HPDE6-E6E7 (cell line): ENCODE results near the gene DHDDS.
A peak's percentile ranks its signal among the peaks of the same experiment; 100 is the strongest.
"Not testable (repeated sequence)": the region's sequence is repeated elsewhere in the genome, so short reads cannot be mapped to it uniquely, and the experiment has no call there.

Source experiments
- DNase-seq: peaks from one replicate; pipeline ENCODE4 v3.0.0; 2011; ENCODE audit warnings: missing footprints; ENCODE audit errors: extremely low spot score

DHDDS gene

DNA sequence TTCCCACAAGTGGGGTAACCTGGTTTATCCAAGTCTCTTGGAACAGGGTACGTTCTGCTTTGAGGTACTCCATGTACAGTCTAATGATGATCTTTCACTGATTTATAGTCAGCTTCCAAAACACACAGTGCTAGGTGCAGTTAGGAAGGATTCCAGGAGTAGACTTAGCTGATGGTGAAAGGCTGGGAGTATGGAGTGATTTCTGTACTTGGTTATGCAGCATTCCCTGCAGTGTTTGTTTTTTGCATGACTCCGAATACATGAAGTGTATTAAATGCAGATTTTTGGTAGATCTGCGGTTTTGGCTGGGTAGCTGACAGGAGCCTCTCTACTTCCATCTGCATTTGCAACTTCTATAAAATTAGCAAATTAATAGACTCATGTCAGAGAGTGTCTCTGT, 43.9 kb downstream of the DHDDS start:
- no peak for DNase-seq

DNA sequence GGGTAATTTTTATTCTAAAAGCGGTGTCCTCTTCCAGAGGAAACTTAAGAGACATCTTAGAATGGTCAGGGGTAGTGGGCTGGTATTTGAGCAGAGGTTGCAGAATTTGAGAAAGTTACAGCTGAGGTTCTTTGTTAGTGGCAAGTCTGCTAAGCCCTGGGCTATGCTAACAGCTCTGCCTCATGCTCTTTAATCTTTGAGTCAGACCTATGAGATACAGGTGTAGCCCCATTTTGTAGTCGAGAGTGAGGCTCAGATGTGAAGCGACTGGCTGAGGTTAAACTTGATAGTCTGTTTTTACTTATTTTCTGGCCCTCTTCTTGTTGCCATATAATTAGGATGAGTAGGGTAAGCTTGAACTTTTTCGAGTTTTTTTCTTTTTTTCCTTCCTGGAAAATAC, 44.8 kb downstream of the DHDDS start:
- no peak for DNase-seq

DNA sequence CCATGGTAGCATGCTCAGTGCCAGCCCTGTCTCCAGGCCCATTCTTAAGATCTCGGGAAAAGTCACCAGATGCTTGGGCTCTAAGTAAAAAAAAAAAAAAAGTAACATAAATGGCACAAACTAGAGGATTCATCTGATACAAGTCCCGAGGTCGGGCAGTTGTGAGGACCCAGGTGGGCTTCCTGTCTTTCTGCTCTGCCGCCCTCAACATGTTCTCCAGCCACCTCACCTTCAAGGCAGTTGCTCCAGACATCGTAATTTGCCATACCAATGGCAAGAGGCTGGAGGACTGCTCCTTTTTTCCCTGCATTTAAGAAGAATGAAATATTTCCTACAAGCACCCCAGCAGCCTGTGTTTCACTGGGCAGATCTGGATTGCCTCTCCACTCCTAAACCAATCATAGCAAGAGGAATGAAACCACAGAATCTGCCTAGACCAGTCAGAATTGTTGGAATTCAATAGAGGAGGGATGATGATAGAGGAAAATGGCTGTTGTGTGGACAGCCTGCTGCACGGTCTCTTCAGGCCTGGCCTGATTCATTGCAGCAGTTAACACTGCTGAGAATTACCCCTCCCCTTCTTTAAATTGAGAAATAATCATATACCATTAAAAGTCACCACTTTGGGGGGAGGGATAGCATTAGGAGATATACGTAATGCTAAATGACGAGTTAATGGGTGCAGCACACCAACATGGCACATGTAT, 45.5 kb downstream of the DHDDS start:
- no peak for DNase-seq

DNA sequence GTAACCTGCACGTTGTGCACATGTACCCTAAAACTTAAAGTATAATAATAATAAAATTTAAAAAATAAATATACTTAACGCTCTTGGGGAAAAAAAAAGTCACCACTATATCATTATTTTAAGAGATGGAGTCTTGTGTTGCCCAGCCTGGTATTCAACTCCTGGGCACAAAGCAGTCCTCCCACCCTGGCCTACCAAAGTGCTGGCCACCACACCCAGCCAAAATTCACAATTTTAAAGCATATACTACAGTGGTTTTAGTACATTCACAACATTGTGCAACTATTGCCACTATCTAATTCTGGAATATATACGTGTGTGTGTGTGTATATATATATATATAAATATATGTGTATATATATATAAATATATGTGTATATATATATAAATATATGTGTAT, 46.0 kb downstream of the DHDDS start:
- DNase-seq, result no peak

DNA sequence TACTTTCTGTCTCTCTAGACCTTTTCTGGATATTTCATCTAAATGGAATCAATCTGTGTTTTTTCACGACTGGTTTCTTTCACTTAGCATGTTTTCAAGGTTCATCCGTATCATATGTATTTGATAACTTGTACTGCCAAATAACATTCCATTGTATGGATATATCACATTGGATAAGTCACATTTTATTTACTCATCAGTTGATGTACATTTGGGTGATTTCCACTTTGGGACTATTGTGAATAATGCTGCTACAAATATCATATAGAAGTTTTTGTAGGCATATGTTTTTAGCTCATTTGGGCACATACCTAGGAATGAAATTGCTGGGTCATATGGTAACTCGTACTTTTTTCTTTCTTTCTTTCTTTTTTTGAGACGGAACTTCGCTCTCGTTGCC, 46.9 kb downstream of the DHDDS start:
- DNase-seq, result no peak

DNA sequence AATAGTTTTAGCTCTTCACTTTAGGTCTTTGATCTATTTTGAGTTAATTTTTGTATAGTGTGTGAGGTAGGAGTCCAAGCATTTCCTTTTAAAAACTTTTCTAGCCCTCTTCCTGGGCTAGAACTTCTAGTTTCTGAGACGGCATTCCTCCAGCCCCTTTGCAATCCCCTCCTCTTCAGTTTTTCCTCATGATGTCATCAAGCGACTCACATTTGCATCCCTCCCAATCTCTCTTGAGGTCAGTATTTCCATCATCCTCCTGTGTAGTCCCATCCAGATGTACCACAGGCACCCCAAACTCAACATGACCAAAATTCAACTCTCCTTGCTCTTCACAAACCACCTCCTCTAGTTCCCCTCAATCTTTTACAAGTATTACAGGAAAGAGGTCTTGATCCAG, 50.8 kb downstream of the DHDDS start:
- no peak for DNase-seq

DNA sequence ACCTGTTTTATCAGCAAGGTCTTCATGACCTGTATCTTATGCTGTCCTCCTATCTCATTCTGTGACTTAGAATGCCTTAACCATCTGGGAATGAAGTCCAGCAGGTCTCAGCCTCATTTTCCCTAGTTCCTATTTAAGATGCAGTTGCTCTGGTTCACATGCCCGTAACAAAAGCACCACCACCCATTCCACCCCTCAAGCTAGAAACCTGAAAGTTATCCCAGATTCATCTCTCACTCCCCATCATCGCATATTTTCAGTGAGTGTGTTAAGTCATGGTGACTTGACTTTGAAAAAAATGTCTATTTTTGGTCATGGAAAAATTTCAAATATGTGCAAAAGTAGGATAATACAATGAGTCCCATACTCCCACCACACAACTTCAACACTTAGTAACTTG, 51.9 kb downstream of the DHDDS start:
- no peak for DNase-seq

DNA sequence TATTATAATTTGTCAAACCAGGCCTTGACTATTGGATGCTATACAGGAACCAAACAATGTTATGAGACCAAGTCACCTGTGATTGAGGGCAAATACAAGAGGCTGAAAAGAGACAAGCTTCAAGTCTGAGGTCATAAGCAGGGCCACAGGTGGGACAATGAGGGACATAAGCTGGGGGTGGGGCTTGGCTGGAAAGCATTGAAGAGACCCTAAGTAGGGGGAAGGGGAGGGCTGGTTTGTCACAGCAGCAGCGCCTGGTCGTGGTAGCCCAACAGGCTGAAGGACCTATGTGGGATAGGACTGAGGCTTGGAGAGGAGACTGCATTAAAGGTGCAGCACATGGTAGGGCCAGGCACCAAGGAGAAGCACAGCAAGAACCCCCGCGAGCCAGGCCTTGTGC, 58.0 kb downstream of the DHDDS start:
- DNase-seq, result no peak

DNA sequence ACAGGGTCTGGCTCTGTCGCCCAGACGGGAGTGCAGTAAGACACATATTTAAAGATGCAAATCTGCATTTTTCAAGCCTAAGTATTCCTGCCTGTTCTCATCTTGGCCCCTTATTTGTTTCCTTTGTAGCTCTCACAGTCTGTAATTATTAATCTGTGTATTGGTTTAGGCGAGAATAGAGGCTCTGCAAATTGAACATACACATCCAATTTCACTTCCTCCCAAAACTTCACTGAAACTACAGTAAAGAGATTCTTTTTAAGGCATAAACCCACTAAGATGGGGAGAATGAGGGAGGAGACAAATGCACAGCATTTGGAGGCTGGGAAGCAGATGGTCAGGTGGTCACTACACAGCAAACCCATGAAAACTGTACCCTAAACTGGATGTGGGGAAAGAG, 61.1 kb downstream of the DHDDS start:
- DNase-seq, result no peak

DNA sequence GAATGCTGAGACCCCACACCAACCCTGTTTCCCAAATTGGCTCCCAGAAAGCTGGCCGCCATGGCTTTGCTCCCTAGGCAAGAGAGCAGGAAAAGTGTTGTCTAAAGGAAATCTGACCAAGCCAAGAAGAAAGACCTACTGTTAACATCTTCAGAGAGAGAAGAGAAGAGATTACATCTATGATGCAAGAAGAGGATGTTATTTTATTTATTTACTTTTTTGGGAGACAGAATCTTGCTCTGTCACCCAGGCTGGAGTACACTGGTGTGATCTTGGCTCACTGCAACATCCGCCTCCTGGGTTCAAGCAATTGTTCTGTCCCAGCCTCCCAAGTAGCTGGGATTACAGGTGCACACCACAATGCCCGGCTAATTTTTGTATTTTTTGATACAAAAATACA, 61.8 kb downstream of the DHDDS start:
- DNase-seq, result no peak

DNA sequence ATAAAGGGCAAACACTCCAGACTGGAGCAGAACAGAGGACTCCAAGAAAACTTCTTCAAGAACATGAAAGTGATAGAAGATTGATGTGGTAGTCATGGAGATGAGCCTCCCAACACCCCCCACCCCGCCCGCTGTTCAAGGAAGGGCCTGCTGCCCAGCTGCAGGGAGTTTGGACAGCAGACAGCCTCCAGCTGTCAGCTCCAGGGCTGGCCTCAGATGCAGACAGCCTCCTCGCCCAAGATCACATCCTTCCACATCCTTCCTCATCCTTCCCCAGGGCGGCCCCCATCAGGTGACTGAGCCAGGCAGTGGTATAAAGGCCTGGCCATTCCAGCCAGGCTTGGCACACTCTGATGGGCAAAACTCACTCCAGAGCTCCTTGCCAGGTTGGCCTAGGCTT, 64.7 kb downstream of the DHDDS start:
- no peak for DNase-seq

DNA sequence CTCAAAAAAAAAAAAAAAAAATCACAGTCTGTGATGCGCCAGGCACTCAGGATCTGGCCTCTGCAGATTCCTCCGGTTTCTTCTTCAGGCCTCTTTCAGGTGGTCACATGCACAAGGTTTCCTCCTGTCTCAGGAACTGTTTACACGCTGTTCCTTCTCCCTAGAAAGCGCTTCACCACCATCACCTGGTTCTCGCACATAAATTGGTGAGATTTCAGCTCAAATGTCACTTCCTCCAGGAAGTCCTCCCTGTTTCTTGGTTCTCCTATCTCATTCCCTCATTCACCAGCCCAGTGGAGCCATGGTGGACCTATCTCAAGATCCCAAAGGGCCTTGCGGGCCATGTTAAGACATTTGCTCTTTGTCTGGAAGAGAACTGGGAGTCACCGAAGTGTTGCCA, 66.8 kb downstream of the DHDDS start:
- DNase-seq, result no peak

DNA sequence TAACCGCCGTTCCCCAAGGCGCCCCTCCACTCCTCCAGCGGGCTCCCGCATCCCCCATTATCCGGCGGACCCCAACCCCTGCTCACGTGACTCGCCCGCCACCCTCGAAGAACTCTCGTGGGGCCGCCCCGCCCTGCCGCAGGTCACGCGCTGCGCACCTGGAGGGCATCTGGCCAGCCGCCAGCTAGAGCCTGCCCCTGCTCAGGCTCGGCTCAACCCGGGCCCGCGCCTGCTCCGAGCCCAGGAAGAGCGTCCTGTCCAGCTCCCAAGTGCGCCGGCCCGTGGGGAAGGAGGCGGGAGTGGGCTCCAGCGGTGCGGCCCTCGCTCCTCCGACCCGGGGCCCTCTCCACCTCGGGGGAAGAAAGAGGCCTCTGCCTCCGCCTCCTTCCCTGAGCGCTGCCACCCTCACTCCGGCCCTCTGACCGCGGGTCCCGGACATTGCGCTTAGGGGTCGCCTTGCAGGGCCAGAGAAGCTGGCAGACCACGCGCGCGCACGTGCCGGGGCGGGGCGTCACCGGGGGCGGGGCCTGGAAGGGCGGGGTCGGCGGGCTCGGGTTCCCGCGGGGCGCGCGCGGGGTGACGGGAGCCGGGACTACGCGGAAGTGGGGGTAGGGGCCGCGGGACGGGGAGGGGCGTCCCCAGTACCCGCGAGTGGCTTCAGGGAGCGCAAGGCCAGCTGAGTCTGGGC, 68.5 kb downstream of the DHDDS start:
- peak; percentile 67 for DNase-seq

DNA sequence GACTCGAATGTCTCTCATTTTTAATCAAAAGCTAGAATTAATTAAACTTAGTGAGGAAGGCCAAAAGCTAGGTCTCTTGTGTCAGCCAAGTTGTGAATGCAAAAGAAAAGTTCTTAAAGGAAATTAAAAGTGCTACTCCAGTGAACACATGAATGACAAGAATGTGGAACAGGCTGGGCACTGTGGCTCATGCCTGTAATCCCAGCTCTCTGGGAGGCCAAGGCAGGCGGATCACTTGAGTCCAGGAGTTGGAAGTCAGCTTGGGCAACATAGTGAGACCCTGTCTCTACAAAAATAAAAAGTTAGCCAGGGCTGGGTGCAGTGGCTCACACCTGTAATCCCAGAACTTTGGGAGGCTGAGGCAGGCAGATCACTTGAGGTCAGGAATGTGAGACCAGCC, 78.6 kb downstream of the DHDDS start:
- DNase-seq, result not testable (repeated sequence)

DNA sequence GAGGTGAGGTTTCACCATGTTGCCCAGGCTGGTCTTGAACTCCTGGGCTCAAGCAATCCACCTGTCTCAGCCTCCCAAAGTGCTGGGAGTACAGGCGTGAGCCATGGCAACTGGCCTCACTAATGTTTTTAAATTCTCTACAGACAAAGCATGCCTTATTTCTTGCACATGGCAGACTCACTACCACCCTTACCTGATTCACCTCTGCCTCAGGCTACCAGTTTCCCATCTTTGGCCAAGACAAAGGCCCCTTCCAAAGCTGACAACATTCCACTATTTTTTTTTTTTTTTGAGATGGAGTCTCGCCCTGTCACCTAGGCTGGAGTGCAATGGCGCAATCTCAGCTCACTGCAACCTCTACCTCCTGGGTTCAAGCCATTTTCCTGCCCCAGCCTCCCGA, 83.7 kb downstream of the DHDDS start:
- DNase-seq, result not testable (repeated sequence)

DNA sequence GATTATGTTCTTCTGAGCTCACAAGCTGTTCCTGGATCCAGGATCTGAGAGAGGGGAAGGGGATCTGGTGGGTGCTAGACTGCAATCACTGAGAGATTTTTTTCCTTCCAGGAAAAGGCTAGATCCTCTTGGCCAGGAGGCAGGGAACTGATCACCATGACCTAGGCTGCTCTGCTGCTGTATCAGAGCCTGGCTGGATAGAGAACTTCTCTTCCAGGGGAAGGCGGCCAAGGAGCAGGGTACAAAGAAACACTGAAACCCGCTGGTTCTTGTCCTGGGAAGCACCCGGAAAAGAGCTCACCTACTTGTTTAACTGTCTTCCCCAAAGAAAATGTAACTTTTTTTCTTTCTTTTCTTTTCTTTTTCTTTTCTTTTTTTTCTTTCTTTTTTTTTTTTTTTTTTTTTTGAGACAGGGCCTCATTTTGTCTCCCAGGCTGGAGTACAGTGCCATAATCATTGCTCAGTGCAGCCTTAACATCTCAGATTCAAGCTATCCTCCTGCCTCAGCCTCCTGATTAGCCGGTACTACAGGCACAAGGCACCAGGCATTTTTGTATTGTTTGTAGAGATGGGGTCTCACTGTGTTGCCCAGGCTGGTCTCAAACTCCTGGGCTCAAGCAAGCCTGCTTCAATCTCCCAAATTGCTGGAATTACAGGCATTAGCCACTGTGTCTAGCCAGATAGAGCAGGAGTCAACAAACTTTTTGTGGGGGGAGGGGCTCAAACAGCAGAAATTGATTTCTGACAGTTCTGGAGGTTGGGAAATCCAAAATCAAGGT, 85.1 kb downstream of the DHDDS start:
- no peak for DNase-seq

DNA sequence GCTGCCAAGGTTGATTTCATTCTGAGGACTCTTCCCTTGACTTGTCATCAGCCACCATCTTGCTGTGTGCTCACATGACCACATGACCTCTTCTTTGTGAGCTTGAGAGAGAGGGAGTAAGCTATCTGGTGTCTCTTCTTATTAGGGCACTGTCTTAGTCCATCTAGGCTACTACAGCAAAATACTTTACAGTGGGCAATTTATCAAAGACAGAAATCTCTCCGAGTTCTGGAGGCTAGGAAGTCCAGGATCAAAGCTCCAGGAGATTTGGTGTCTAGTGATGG, 85.6 kb downstream of the DHDDS start:
- no peak for DNase-seq

DNA sequence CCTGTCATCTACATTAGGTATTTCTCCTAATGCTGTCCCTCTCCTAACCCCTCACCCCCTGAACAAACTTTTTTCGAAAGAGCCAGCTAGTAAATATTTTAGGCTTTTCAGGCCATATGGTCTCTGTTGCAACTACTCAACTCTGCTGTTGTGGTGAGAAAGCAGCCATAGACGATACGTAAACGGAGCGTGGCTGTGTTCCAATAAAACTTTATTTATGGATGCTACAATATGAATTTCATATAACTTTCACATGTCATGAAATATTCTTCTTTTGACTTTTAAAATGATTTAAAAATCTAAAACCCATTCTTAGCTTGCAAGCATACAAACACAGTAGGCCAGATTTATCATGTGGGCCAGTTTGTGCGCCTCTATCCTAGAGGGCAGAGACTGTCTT, 86.2 kb downstream of the DHDDS start:
- no peak for DNase-seq

DNA sequence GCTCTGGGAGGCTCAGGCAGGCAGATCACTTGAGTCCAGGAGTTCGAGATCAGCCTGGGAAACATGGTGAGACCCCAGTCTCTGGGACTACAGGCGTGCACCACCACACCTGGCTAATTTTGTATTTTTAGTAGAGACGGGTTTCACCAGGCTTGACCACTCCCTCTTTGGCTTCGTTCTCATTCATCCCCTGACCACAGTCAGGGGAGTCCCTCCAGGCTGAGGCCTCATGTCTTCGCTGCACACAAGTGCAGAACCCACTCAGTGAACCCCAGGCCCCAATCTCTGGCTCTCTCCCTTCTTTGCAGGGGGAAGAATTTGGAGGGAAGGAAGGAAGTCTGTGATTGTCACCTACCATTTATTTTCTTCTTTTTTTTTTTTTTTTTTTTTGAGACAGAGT, 88.2 kb downstream of the DHDDS start:
- DNase-seq, result no peak
